ENCODE measurements around the gene TMEM130. TPM values are rescaled to one million over a fixed set of nuclear protein-coding genes. Genes with fewer than 3 reads are reported as not detected.

TMEM130 gene
- polyA plus RNA-seq, 1 donor (not counting 4 experiments of a cell fraction or from before 2014, with no cell fraction given), result not detected

DNA sequence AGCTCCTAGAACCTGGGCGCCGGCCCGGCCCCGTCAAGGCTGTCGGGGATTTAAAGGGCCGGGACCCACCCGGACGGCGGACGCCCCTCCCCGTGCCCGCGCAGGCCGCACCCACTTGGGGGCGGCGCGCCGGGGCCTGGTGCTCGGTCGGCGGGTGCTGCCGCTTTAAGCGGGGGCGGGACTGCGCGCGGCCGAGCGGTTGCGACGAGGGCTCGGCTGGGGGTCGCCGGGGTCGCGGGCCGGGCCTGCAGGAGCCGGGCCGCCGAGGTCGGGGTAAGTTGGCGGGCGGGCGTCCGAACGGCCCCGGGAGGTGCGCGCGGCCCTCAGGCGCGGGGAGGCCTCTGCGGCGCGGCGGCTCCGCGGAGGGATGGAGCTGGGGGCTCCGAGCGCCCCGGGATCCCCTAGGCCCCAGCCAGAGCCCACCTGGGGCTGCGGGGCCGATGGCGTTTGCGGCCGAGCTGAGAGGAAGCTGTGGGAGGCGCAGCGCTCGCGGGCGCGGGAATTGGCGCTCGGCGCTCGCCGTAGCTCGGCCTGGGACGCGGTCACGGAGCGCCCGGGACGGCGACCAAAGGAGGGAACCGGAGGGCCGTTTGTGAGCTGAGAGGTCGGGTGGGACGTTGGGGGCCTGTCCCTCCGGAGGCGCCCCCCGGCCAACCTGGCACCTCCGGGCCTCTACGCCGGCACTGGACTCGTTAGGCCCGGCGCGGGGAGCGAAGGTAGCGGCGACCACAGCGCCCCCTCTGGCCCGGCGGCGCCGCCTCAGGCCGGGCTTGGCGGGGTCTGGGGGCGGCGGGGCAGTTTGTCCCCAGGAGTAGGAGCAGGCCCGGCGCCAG, 8.8 kb upstream of the TMEM130 start, which contains the start of gene TRRAP:
TSS of gene TRRAP (plus strand) at position 168 of the 833 bp plus-strand sequence. CDS start 2,619 bp downstream, outside the sequence.
- FAIRE-seq, result no peak
- TF ChIP-seq EZH2 (IDR thresholded peaks at IDR 0.05; ENCODE audit: low read length), result no peak
- TF ChIP-seq, protein P1, sequence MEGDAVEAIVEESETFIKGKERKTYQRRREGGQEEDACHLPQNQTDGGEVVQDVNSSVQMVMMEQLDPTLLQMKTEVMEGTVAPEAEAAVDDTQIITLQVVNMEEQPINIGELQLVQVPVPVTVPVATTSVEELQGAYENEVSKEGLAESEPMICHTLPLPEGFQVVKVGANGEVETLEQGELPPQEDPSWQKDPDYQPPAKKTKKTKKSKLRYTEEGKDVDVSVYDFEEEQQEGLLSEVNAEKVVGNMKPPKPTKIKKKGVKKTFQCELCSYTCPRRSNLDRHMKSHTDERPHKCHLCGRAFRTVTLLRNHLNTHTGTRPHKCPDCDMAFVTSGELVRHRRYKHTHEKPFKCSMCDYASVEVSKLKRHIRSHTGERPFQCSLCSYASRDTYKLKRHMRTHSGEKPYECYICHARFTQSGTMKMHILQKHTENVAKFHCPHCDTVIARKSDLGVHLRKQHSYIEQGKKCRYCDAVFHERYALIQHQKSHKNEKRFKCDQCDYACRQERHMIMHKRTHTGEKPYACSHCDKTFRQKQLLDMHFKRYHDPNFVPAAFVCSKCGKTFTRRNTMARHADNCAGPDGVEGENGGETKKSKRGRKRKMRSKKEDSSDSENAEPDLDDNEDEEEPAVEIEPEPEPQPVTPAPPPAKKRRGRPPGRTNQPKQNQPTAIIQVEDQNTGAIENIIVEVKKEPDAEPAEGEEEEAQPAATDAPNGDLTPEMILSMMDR (optimal IDR thresholded peaks at IDR 0.05 in 1 of 3, IDR thresholded peaks at IDR 0.05 in 1 of 3, conservative IDR thresholded peaks at IDR 0.05 in 1 of 3; ENCODE audit: extremely low read depth in 1 of 3, insufficient read depth in 2 of 3, low read length in 3 of 3), result peak in 2 of 3 experiments; percentile 80 to 90
- peaks cover 3% of the 10 kb centered on the region for H4K20me1 ChIP-seq (ENCODE audit: control insufficient read depth, extremely low read depth, insufficient read depth, low read length)

DNA sequence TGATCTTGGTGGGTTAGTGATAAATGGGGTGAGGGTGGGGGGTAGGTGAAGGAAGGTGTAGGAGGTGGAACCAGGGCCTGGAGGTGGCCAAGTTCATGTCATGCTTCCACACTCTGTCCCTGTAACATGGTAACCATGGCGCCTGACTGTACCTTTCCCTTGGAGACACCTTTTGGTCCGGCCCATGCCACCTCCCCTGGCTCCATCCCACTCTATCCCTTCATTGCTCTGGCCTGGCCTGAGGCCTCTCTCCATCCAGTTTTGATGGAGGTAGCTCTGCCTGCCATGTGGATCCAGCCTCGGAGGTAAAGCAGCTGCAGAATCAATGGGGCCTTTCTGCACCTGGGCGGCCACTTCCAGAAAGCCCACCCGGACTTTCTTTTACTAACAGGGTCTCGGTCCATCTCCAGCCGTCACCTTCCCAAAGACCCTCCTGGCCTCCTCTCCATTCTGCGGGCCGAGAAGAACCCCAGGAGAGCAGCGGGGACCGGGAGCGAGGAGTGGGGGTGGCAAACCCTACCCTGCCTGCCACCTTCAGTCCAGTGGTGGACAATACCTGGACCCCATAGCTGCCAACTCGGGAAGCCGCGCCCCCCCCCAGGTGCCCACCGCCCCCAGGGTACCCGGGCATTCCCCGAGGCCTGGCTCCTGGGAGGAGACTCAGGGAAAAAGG, 8.0 kb upstream of the TMEM130 start:
- H3K9me3 ChIP-seq (ENCODE audit: control insufficient read depth, low read depth, low read length), result no peaks in the 10 kb centered on the region
- peaks cover 4 to 6% of the 10 kb centered on the region in 2 experiments for H3K36me3 ChIP-seq (ENCODE audit: control insufficient read depth in 2 of 2, extremely low read depth in 1 of 2, insufficient read depth in 2 of 2, low read length in 2 of 2)
- peak overlapping the region; percentile 51 for H2AFZ ChIP-seq (ENCODE audit: control insufficient read depth, low read length)
- DNase-seq (ENCODE audit: low read depth, low spot score) (no peak), FAIRE-seq (no peak)
- H3K4me2 ChIP-seq (ENCODE audit: control insufficient read depth, extremely low read depth, insufficient read depth, low read depth, low read length), result peak overlapping the region; percentile 73
- peaks cover 18% of the 10 kb centered on the region for H3K4me1 ChIP-seq (ENCODE audit: control insufficient read depth, extremely low read depth, insufficient read depth, low read length)
- H3K79me2 ChIP-seq (ENCODE audit: control insufficient read depth, insufficient read depth, low read length), result peaks cover 29% of the 10 kb centered on the region
- no peaks in the 10 kb centered on the region for H3K9me1 ChIP-seq (ENCODE audit: control insufficient read depth, extremely low read depth, insufficient read depth, low read length)
- peak overlapping the region; percentile 82 to 99 (median 90) for H3K4me3 ChIP-seq (ENCODE audit: control insufficient read depth in 2 of 3, extremely low read depth in 1 of 3, insufficient read depth in 2 of 3, low read depth in 1 of 3, low read length in 3 of 3)
- H3K27ac ChIP-seq (ENCODE audit: control insufficient read depth, insufficient read depth, low read length), result peak overlapping the region; percentile 85
- H3K27me3 ChIP-seq (ENCODE audit: control insufficient read depth, extremely low read depth, insufficient read depth, low read length), result no peaks in the 10 kb centered on the region
- H4K20me1 ChIP-seq (ENCODE audit: control insufficient read depth, extremely low read depth, insufficient read depth, low read length), result peaks cover 3% of the 10 kb centered on the region
- peak overlapping the region; percentile 94 for H3K9ac ChIP-seq (ENCODE audit: control insufficient read depth, extremely low read depth, insufficient read depth, low read length)
- TF ChIP-seq EZH2 (IDR thresholded peaks at IDR 0.05; ENCODE audit: low read length), result no peak
- TF ChIP-seq, protein P1 (optimal IDR thresholded peaks at IDR 0.05 in 1 of 3, IDR thresholded peaks at IDR 0.05 in 1 of 3, conservative IDR thresholded peaks at IDR 0.05 in 1 of 3; ENCODE audit: extremely low read depth in 1 of 3, insufficient read depth in 2 of 3, low read length in 3 of 3), result no peak
- dilution Hi-C loops (cut with MboI; ENCODE audit: extremely low pct_ligation_motif_present, low sequenced_read_pairs), result no loop called here

More for the DNA sequence above, 8.8 kb upstream of the TMEM130 start, which contains the start of gene TRRAP:
- Histone ChIP-seq H3K79me2 (ENCODE audit: control insufficient read depth, insufficient read depth, low read length) (peaks cover 31% of the 10 kb centered on the region), H3K4me3 (ENCODE audit: control insufficient read depth in 2 of 3, extremely low read depth in 1 of 3, insufficient read depth in 2 of 3, low read depth in 1 of 3, low read length in 3 of 3) (peak within 1 kb of the TSS; percentile 82 to 99 (median 90)), H3K4me1 (ENCODE audit: control insufficient read depth, extremely low read depth, insufficient read depth, low read length) (peaks cover 18% of the 10 kb centered on the region), H3K27ac (ENCODE audit: control insufficient read depth, insufficient read depth, low read length) (peak within 1 kb of the TSS; percentile 85), H3K4me2 (ENCODE audit: control insufficient read depth, extremely low read depth, insufficient read depth, low read depth, low read length) (peak within 1 kb of the TSS; percentile 96), H3K9ac (ENCODE audit: control insufficient read depth, extremely low read depth, insufficient read depth, low read length) (peak within 1 kb of the TSS; percentile 94), H3K9me1 (ENCODE audit: control insufficient read depth, extremely low read depth, insufficient read depth, low read length) (no peaks in the 10 kb centered on the region), H3K27me3 (ENCODE audit: control insufficient read depth, extremely low read depth, insufficient read depth, low read length) (no peaks in the 10 kb centered on the region), H3K36me3 (ENCODE audit: control insufficient read depth in 2 of 2, extremely low read depth in 1 of 2, insufficient read depth in 2 of 2, low read length in 2 of 2) (peaks cover 7 to 10% of the 10 kb centered on the region in 2 experiments), H3K9me3 (ENCODE audit: control insufficient read depth, low read depth, low read length) (no peaks in the 10 kb centered on the region), H2AFZ (ENCODE audit: control insufficient read depth, low read length) (peak within 1 kb of the TSS; percentile 89)
- no peak for DNase-seq (ENCODE audit: low read depth, low spot score)
- dilution Hi-C loops (cut with MboI; ENCODE audit: extremely low pct_ligation_motif_present, low sequenced_read_pairs), result no loop called here
